K562 (cell line): ENCODE results near the gene CCP110. TPM values are rescaled to one million over a fixed set of nuclear protein-coding genes. Genes with fewer than 3 reads are reported as not detected.

Experiments
- ATF1 ChIP-seq, 2 experiments: fragments of 450-650 bp in 1 of 2; IDR thresholded peaks; 2 replicates each; pipeline ENCODE4 v1.6.1; 2016; ENCODE audit warnings: missing compliant biosample characterization in 1 of 2, missing genetic modification characterization in 1 of 2
- CCNT2 ChIP-seq: IDR thresholded peaks from 2 replicates; pipeline ENCODE4 v1.6.1; 2011; ENCODE audit warnings: borderline replicate concordance, low read depth, mild to moderate bottlenecking, moderate library complexity, mixed read lengths, low read length; ENCODE audit not compliant: insufficient read length; ENCODE audit errors: extremely low read depth
- ETV6 ChIP-seq, 3 experiments: fragments of 150-350 bp in 1 of 3; sonication (generic) in 1 of 3; formaldehyde crosslinking in 1 of 3; IDR thresholded peaks; 2 replicates each; pipeline versions ENCODE4 v1.6.1 to v1.8.0; 2014 to 2022; ENCODE audit warnings: borderline replicate concordance in 2 of 3, low read depth in 2 of 3, antibody characterized with exemption in 1 of 3, low read length in 1 of 3, mild to moderate bottlenecking in 1 of 3, missing genetic modification reagents in 1 of 3
- HMGN3 ChIP-seq: IDR thresholded peaks from 2 replicates; pipeline ENCODE4 v1.6.1; 2011; ENCODE audit warnings: borderline replicate concordance, low read depth, mild to moderate bottlenecking, mixed read lengths, low read length; ENCODE audit not compliant: insufficient read length; ENCODE audit errors: extremely low read depth
- MEIS2 ChIP-seq: fragments of 450-650 bp; IDR thresholded peaks from 2 replicates; pipeline ENCODE4 v1.6.1; 2014; ENCODE audit warnings: mild to moderate bottlenecking; ENCODE audit not compliant: partially characterized antibody
- SPI1 ChIP-seq: IDR thresholded peaks from 2 replicates; pipeline ENCODE4 v1.6.1; 2011; ENCODE audit warnings: low read depth, low read length, control low read depth, borderline replicate concordance
- UBTF ChIP-seq, 2 experiments: IDR thresholded peaks; 2 replicates each; pipeline ENCODE4 v1.6.1; 2012; ENCODE audit warnings: improper control_type of control experiment in 2 of 2, low read depth in 2 of 2, low read length in 2 of 2, borderline replicate concordance in 1 of 2
- YY1 ChIP-seq, 3 experiments: IDR thresholded peaks; 2 replicates each; pipeline ENCODE4 v1.6.1; 2011; ENCODE audit warnings: low read length in 2 of 3, mild to moderate bottlenecking in 2 of 3, moderate library complexity in 2 of 3, borderline replicate concordance in 1 of 3, control low read depth in 1 of 3, low read depth in 1 of 3; ENCODE audit not compliant: insufficient read depth in 3 of 3, insufficient replicate concordance in 2 of 3, control insufficient read depth in 1 of 3, insufficient read length in 1 of 3; ENCODE audit errors: extremely low read depth in 1 of 3
- polyA plus RNA-seq, 8 experiments: library from polyadenylated mRNA; depleted of rRNA in 4 of 8; stranded (reverse) in 5 of 8; unstranded in 3 of 8; fragments of >200 nt; fragmentation: Nextera tagmentation in 2 of 8; fragmentation: Illumina TruSeq in 1 of 8; extraction: Ambion mirVana in 2 of 8; extraction: Trizol in 1 of 8; gene quantifications; 2 replicates each; pipeline versions ENCODE4 v1.2.1 to v1.2.3, GENCODE V29; 2011 to 2014; ENCODE audit warnings: inconsistent platforms in 1 of 8, missing spikeins in 1 of 8
- total RNA-seq, 7 experiments: library from RNA; depleted of rRNA in 6 of 7; stranded (reverse); fragments of >200 nt in 6 of 7; fragmentation: Illumina TruSeq in 2 of 7; extraction: Trizol in 2 of 7; gene quantifications; 2 replicates each; pipeline versions ENCODE4 v1.2.1 to v1.2.3, GENCODE V29; 2011 to 2021; ENCODE audit warnings: low replicate concordance in 1 of 7
- TF ChIP-seq, protein P1 (sequence below): fragments of 450-650 bp; IDR thresholded peaks from 2 replicates; pipeline ENCODE4 v1.6.1; 2016

The CCP110 gene
- total and polyA plus RNA-seq, 9 of the 15 experiments (the other 6 are each of a cell fraction or from before 2014, with no cell fraction given): 3.5 to 16.1 (median 12.1) TPM

- TF ChIP-seq YY1 (IDR thresholded peaks at IDR 0.05; ENCODE audit: borderline replicate concordance in 1 of 3, control insufficient read depth in 1 of 3, extremely low read depth in 1 of 3, insufficient read depth in 3 of 3, insufficient read length in 1 of 3, insufficient replicate concordance in 2 of 3, low read depth in 1 of 3, low read length in 2 of 3) (peak; percentile 70 to 94 (median 89)), UBTF (IDR thresholded peaks at IDR 0.05; ENCODE audit: borderline replicate concordance in 1 of 2, low read depth in 2 of 2, low read length in 2 of 2) (0 out of 4 replicates have a peak, but pooled peaks have one; percentile 23 to 60), ATF1 (CRISPR knock-in tag; IDR thresholded peaks at IDR 0.05) (no peak), ATF1 (tag; IDR thresholded peaks at IDR 0.05) (peak; percentile 77), ETV6 (IDR thresholded peaks at IDR 0.05; ENCODE audit: borderline replicate concordance in 1 of 2, low read depth in 2 of 2, low read length in 1 of 2) (no peak), ETV6 (CRISPR knock-in tag; IDR thresholded peaks at IDR 0.05; ENCODE audit: borderline replicate concordance) (no peak), CCNT2 (peak; percentile 26), SPI1 (peak; percentile 96), MEIS2 (no peak), HMGN3 (peak; percentile 71)
- TF ChIP-seq, protein P1, sequence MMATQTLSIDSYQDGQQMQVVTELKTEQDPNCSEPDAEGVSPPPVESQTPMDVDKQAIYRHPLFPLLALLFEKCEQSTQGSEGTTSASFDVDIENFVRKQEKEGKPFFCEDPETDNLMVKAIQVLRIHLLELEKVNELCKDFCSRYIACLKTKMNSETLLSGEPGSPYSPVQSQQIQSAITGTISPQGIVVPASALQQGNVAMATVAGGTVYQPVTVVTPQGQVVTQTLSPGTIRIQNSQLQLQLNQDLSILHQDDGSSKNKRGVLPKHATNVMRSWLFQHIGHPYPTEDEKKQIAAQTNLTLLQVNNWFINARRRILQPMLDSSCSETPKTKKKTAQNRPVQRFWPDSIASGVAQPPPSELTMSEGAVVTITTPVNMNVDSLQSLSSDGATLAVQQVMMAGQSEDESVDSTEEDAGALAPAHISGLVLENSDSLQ: peak; percentile 38
Measured at GRCh38 chr16:19521471-19522396, 2.0 kb upstream of the CCP110 start, which contains the start of gene GDE1 (continued).
